H4 (cell line): ENCODE results near the gene ADAM22. TPM values are rescaled to one million over a fixed set of nuclear protein-coding genes. Genes with fewer than 3 reads are reported as not detected.

Experiments
- DNase-seq: peaks from one replicate; pipeline ENCODE4 v3.0.0-alpha.2; 2015; ENCODE audit warnings: low spot score
- total RNA-seq: library from RNA; depleted of rRNA; stranded (reverse); fragments of >200 nt; shearing (Covaris generic); gene quantifications from 2 replicates; pipeline ENCODE4 v1.2.3, GENCODE V29; 2014

ADAM22 gene
- total RNA-seq, 1 experiment from 2014 or later: 9.1 TPM

- no peak for DNase-seq
Observed at GRCh38 chr7:87960239-87960638, 26.2 kb downstream of the ADAM22 start.

- no peak for DNase-seq
Observed at GRCh38 chr7:87961754-87962153, 27.7 kb downstream of the ADAM22 start.

- no peak for DNase-seq
Observed at GRCh38 chr7:87966271-87966670, 32.2 kb downstream of the ADAM22 start.

GRCh38 chr7:87968021-87968420 lies 34.0 kb downstream of the ADAM22 start:
- no peak for DNase-seq

GRCh38 chr7:87982116-87982515 lies 48.1 kb downstream of the ADAM22 start:
- DNase-seq: no peak

DNA sequence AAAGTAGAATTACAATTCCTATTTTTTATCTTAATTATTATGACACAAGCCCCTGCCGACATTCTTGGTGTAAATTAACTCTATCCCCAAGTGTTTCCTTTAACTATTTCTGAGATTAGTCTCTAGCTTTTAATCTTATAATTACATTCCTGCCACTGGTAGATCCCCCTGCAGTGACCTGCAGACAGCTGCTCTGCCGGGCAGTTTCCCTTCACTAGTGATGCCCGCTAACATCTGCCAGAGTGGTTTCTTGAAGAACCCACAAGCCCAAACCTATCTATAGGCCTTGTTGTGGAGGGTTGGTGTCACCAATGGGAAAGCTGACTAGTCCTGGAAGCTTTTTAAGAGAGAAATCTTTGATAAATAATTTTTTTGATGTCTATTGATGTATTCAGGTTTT lies 50.0 kb downstream of the ADAM22 start:
- DNase-seq: no peak

DNA sequence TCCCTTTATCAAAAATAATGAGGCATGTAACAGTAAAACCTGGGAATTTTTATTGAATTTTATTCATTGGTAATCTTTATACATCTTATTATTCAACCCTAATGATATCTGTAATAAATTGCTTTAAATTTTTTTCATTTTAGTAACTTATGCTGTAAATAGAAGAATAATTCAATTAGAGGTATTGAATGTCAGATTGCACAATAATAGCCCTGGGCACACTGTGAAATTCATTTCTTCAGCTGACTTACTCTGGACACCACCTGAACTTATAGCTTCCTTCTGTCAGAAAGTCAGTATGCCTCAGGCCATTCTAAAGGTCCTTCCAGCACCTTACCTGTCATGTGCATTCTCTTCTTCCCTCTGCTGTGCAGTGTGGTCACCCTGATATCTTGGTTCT lies 59.2 kb downstream of the ADAM22 start:
- DNase-seq: no peak

DNA sequence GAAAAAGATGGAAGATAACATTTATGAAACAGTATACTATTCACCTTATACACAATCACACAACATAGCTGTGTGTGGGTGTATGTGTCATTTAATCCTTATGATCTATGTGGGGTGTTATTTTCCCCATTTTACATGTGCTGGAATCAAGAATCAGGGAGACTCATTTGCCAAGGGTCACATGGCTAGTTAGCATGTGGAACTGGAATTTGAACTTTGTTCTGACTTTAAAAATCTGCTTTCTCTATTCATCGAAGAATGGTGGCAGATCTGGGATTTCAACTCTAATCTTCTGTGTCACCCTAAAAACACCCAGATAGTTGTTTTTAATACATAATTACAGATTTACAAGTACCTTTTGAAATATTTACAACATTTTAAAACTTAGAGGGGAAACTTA lies 65.2 kb downstream of the ADAM22 start:
- no peak for DNase-seq

DNA sequence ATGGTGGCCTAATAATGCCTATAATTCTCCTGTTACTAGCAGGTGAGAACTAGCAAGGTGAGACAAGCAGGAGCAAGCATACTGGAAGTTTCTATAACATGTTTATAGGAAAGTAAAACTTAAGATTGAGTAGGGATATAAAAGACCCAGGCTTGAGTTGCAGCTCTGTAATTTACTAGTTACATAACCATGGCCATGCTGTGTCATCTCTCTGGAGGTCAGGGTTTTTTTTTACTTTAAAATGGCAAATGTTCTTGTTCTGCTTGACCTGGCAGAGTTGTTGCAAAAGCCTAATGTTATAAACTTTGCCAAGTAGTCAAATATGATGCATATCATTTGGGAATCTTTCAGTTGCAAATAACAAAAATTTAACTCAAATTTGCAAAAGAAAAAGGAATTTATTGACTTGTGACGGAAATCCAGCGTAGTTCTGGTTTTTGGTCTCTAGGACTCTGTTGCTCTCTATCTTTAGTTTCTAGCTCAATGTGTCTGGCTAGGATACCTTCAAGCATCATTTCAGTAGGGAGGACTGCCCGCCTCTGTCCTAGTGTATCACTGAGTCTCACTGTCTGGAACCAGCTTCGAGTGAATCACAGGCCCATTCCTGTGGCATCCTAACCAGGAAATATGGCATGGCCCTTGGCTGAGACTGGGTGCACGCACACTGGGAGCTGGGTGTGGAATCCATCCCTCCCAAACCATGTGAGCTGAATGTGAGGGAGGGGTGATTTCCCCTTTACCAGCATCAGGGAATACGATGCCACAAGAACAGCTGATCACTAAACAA lies 67.9 kb downstream of the ADAM22 start:
- DNase-seq: no peak

DNA sequence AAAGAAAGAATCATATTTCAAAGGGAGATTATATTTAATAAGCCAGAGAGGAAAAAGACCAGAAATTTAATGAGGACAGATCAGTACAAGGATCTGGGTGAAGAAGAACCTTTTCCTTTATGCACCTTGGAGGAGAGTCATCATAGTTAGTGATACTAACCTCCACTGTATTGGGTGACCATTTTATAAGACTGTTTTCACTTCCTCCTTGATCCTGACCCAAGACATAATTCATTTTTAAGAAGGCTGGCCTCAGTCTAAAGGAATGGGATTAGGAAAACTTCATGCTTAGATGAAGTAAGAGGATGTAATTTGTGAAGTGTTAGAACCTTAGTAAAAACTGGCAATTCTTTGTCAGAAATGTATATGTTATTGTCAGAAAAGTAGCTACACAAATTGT lies 68.6 kb downstream of the ADAM22 start:
- no peak for DNase-seq

DNA sequence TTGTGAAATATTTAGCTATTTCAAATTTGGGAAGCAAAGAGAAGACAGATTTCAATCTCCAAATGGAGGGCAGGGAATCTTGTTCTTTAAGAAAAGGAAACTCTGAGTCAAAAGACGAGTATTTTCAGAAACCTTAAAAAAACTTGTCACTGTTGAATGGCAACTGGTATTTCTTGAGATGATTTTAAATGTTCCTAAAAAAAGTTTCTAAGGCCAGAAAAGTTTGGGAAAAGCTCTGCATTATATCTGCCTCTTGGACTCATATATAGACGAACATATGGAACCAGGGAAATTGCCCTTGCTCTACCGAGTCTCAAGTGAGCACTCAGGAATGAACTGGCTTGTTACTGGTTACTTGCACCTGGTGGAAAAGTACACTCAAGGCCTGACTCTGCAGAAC lies 69.5 kb downstream of the ADAM22 start:
- DNase-seq: no peak

DNA sequence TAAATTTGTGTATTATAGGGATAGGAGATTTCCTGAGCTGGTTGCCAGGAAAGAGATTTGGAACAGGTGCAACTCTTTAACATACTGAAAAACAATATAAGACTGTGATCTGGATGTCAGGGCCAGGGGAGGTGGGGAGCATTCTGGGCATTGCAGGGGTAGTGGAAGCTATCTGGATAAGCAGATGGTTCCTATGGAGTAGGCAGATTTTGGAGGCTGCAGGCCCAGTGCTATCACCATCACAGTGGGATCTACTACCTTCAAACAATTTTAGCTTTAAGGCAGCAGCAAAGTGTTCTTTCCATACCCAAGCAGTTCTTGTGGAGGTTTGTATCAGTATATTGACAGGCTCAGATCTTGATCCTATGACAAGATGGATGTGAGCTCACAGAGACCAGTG lies 71.1 kb downstream of the ADAM22 start:
- no peak for DNase-seq

DNA sequence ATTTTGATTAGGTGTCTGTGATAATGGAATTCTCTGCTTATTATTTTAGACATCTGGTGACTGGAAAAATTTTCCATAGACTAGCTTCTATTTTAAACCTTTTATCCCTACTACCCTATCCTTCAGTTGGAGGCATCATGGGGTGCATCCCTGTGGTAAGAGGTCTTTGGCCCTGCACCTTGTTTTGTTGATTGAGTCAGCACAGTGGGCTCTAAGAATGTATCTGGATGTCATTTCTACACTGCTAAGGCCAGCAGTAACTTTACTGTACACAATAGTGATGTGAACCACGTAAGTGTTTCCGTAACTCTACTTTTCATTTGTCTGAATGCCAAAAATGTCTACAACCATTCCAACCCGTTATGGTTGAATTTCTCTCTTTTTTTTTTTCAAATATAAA lies 75.6 kb downstream of the ADAM22 start:
- DNase-seq: no peak

GRCh38 chr7:88012086-88012485 lies 78.0 kb downstream of the ADAM22 start:
- no peak for DNase-seq

GRCh38 chr7:88013981-88014380 lies 79.9 kb downstream of the ADAM22 start:
- DNase-seq: no peak

GRCh38 chr7:88014581-88014980 lies 80.5 kb downstream of the ADAM22 start:
- DNase-seq: no peak

GRCh38 chr7:88015309-88015708 lies 81.3 kb downstream of the ADAM22 start:
- no peak for DNase-seq

GRCh38 chr7:88018501-88018900 lies 84.5 kb downstream of the ADAM22 start:
- DNase-seq: no peak

GRCh38 chr7:88020953-88021665 lies 87.1 kb downstream of the ADAM22 start:
- DNase-seq: no peak

DNA sequence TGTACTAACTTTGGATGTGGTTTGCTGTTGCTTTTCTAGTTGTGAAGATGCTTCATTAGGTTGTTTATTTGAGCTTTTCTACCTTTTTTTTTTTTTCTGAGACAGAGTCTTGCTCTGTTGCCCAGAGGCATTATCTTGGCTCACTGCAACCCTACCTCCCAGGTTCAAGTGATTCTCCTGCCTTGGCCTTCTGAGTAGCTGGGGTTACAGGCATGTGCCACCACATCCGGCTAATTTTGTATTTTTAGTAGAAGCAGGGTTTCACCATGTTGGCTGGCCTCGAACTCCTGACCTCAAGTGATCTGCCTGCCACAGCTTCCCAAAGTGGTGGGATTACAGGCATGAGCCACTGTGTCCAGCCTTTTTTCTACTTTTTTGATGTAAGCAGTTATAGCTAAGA lies 93.7 kb downstream of the ADAM22 start:
- no peak for DNase-seq

DNA sequence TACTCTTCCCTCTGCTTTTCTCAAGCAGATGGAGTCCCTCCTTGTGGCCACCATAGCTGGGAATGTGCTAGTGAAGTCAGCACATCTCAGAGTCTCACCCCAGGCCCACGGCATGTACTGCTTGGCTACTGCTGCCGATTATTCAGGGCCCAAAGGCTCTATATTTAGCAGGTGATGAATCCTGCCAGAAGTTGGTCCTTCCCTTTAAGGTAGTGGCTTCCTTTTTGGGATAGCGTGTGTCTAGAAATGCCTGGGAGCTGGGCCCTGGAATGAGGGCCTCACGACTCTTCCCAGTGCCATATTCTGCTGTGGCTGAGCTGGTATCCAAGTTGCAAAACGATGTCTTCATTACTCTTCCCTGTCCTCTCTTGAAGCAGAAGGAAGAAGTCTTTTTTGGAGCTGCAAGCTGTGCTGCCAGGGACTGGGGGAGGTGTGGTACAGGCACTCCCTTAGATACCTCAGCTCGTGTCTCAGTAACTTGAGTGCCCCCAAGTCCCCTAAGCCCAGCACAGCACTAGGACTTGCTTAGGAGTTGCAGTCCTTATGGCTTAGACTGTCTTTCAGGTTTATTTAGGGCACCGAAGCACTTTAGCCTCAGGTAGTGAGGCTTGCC lies 100.1 kb downstream of the ADAM22 start:
- no peak for DNase-seq

DNA sequence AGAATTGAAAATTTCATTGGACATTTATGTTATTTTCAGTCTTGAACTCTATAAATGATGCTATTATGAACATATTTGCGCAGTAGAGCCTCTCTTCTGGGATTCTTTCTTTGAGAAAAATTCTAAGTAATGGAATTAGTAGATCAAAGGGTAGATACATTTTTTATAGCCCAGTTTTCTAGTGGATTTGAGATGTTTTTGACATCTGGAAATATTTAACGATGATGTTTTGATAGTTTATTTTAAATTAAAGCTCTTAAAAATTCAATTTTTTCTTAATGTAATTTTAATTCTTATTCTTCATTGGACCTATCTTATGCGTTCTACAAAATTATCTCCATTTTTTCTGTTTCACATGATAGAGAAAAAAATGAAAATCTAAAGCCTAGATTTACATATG lies 103.0 kb downstream of the ADAM22 start:
- no peak for DNase-seq

DNA sequence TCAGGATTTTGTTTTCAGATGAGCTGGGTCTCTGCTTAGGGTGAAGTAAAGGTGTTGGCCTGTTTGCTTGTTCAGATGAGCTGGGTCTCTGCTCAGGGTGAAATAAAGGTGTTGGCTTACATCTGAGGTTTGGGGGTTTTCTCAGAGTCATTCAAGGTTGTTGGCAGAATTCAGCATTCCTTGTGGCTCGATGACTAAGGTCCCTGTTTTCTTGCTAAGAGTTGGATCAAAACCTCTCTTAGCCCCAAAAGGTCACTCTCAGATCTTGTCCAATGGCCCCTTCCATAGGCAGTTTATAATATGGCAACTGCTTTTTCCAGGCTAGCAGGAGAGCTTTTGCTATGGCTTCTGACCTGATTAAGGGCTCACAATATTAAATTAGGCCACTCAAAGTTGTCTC lies 106.6 kb downstream of the ADAM22 start:
- DNase-seq: peak; percentile 71
